Neural crest cell (in vitro differentiated cells): ENCODE data around the gene FAT1. TPM values are rescaled to one million over a fixed set of nuclear protein-coding genes. Genes with fewer than 3 reads are reported as not detected.
A peak's percentile ranks its signal among the peaks of the same experiment; 100 is the strongest.

Source experiments
- DNase-seq: peaks from one replicate; pipeline ENCODE4 v3.0.0; 2021; ENCODE audit warnings: low read depth, mixed read lengths, low spot score
- H3K27ac Mint-ChIP-seq: one replicate; pipeline ENCODE4 v1.8.0; 2021; ENCODE audit warnings: mild to moderate bottlenecking, mixed read lengths; ENCODE audit not compliant: unreplicated experiment
- H3K27me3 Mint-ChIP-seq: 2 replicates; pipeline ENCODE4 v1.8.0; 2021; ENCODE audit warnings: low read depth, mild to moderate bottlenecking, mixed read lengths
- H3K36me3 Mint-ChIP-seq: 2 replicates; pipeline ENCODE4 v1.8.0; 2021; ENCODE audit warnings: low read depth, mild to moderate bottlenecking, mixed read lengths
- H3K4me1 Mint-ChIP-seq: 2 replicates; pipeline ENCODE4 v1.8.0; 2021; ENCODE audit warnings: mixed read lengths
- H3K4me3 Mint-ChIP-seq: one replicate; pipeline ENCODE4 v1.8.0; 2021; ENCODE audit warnings: mild to moderate bottlenecking, mixed read lengths
- H3K9me3 Mint-ChIP-seq: 2 replicates; pipeline ENCODE4 v1.8.0; 2021; ENCODE audit warnings: mixed read lengths
- CTCF ChIP-seq: fragments of 200-600 bp; sonication (generic); conservative IDR thresholded peaks from 2 replicates; pipeline ENCODE4 v1.5.0; 2021; ENCODE audit warnings: antibody characterized with exemption, mild to moderate bottlenecking
- total RNA-seq: library from RNA; stranded (reverse); gene quantifications from 2 replicates; pipeline ENCODE4 v1.2.1, GENCODE V29; 2021

The FAT1 gene
- total RNA-seq, 1 donor from 2014 or later = 130 TPM

GRCh38 chr4:186700746-186701145 is 22.9 kb downstream of the FAT1 start:
- Mint-ChIP-seq H3K27me3 (no peaks in the 10 kb centered on the region), H3K4me3 (no peak overlapping the region), H3K9me3 (no peaks in the 10 kb centered on the region), H3K4me1 (peaks cover 48% of the 10 kb centered on the region), H3K27ac (peak overlapping the region; percentile 99), H3K36me3 (peaks cover 20% of the 10 kb centered on the region)
- DNase-seq = no peak
- no peak for TF ChIP-seq CTCF

DNA sequence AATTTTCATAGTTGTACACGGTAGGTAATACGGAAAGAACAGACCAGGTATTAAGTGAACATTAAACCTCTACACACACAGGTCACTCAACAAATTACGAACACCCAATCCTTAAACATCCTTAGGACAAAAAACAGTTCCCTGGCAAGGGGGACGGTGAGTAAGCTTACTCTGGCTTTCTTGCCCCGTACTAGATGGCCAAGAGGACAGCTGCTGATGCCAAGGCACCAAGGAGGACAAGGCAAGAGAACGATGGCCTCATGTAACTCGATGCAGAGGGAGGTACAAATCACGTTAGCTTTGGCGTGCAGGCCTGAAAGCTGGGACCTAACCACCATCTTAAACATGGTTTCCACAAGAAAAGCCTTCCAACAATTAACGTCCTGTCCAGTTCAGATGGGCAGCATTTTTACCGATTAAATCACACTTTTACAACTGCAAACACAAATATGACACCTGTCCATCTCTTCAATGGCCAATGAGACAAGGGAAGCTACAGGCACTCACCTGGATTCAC is 23.7 kb downstream of the FAT1 start:
- DNase-seq = no peak
- H3K27me3 Mint-ChIP-seq = no peaks in the 10 kb centered on the region
- H3K27ac Mint-ChIP-seq = no peak overlapping the region
- peak overlapping the region; percentile 10 for H3K4me3 Mint-ChIP-seq
- peaks cover 16% of the 10 kb centered on the region for H3K36me3 Mint-ChIP-seq
- peaks cover 48% of the 10 kb centered on the region for H3K4me1 Mint-ChIP-seq
- no peak for TF ChIP-seq CTCF
- no peaks in the 10 kb centered on the region for H3K9me3 Mint-ChIP-seq

GRCh38 chr4:186699298-186699697 is 24.4 kb downstream of the FAT1 start:
- H3K36me3 Mint-ChIP-seq = peaks cover 16% of the 10 kb centered on the region

DNA sequence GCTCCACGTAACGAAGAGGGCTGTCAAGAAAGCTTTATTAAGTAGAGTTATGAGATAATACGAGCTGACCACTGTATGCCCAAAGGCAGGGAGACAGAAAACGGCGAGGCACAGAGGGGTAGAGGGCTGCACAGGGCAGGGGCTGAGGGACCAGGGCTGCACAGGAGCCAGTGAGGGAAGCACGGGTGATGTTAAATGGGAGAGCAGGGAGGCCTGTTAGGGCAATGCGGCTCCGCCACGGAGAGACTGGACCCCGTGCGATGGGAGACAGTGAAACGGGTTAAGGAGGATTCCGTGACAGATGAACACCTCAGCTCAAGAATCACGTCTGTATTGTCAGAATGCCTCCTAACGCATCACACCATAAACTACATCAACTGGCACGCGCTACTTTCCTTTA is 25.1 kb downstream of the FAT1 start:
- Mint-ChIP-seq H3K4me1 (peaks cover 48% of the 10 kb centered on the region), H3K4me3 (no peak overlapping the region), H3K36me3 (peaks cover 22% of the 10 kb centered on the region), H3K27ac (no peak overlapping the region), H3K27me3 (no peaks in the 10 kb centered on the region), H3K9me3 (peaks cover 5% of the 10 kb centered on the region)
- DNase-seq = no peak
- no peak for TF ChIP-seq CTCF

More at GRCh38 chr4:186699298-186699697, 24.4 kb downstream of the FAT1 start:
- Mint-ChIP-seq H3K9me3 (no peaks in the 10 kb centered on the region), H3K27me3 (no peaks in the 10 kb centered on the region), H3K4me1 (peaks cover 48% of the 10 kb centered on the region), H3K4me3 (peak overlapping the region; percentile 10), H3K27ac (no peak overlapping the region)
- TF ChIP-seq CTCF = no peak
- DNase-seq = no peak

DNA sequence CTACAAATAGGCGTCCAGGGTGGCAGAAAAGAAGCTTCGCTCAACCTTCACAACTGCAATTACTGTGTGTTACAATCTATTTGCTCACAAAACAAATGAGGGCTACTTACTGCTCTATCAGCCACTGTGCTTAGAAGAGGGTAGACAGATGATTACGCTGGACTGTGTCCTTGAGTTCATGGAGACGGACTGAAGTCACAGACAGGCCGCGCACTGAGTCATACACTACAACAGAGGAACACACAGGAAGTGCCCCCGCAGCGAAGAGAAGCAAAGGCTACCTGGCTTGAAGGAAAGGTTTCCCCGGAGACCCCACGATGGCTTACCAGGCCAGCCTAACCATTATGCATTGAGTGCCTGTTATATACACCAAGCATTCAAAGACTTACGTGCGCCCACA is 25.6 kb downstream of the FAT1 start:
- TF ChIP-seq CTCF = no peak
- Mint-ChIP-seq H3K36me3 (peaks cover 23% of the 10 kb centered on the region), H3K27me3 (no peaks in the 10 kb centered on the region), H3K9me3 (peaks cover 5% of the 10 kb centered on the region), H3K27ac (no peak overlapping the region), H3K4me3 (no peak overlapping the region), H3K4me1 (peaks cover 45% of the 10 kb centered on the region)
- no peak for DNase-seq

DNA sequence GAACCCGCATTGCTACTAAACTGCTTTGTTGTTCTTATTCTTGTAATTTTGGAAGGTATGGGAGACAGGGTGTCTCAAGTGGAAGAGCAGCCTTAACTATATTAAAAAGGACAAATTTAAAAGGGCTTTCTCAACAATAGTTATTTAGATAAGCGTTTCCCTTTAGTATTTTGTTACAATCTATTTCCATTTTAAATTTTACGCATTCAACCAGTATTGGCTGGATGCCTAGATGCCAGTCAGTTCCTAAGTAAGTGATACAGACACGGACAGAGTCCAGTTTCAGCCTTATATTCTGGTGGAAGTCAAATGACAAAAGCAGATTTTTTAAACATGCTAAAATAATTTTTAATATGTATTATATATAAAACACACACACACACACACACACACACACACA is 28.3 kb downstream of the FAT1 start:
- Mint-ChIP-seq H3K27ac (no peak overlapping the region), H3K9me3 (peaks cover 5% of the 10 kb centered on the region), H3K4me3 (no peak overlapping the region), H3K27me3 (no peaks in the 10 kb centered on the region), H3K4me1 (peaks cover 22% of the 10 kb centered on the region), H3K36me3 (peaks cover 29% of the 10 kb centered on the region)
- no peak for TF ChIP-seq CTCF
- no peak for DNase-seq
